Measurements from ENCODE around the gene FAM222B.
A peak's percentile ranks its signal among the peaks of the same experiment; 100 is the strongest.

The FAM222B gene

GRCh38 chr17:28885363-28885762 is 42.8 kb upstream of the FAM222B start:
- ChIA-PET POLR2A (interaction anchor here (1.0 kb wide), 1 partner anchor 11 kb away, joined by 3 read pairs; no protein-coding TSS in a partner anchor), CTCF (no interaction called here)
- H3K9me3 ChIP-seq (ENCODE audit: control insufficient read depth, insufficient read depth, low read depth, low read length), result no peaks in the 10 kb centered on the region
- H3K36me3 ChIP-seq (ENCODE audit: control insufficient read depth in 2 of 2, insufficient read depth in 1 of 2, low read length in 2 of 2), result peaks cover 4 to 75% of the 10 kb centered on the region in 2 experiments; a peak in 2 of 3 replicates
- 0 out of 2 replicates have a peak overlapping the region, but pooled peaks have one; percentile 14 for H3K27ac ChIP-seq (ENCODE audit: extremely low read depth, low read depth, low read length)
- no peak overlapping the region for H3K4me3 ChIP-seq (ENCODE audit: low read depth, low read length)
- no peaks in the 10 kb centered on the region for H3K4me1 ChIP-seq (ENCODE audit: control insufficient read depth, insufficient read depth, low read length)
- TF ChIP-seq ZNF658 (tag by site-specific recombination; IDR thresholded peaks at IDR 0.05), result no peak
- TF ChIP-seq WT1 (tag by site-specific recombination; IDR thresholded peaks at IDR 0.05), result no peak
- TF ChIP-seq ZNF791 (tag by site-specific recombination; IDR thresholded peaks at IDR 0.05), result no peak
- no peak for TF ChIP-seq ZNF157 (tag by site-specific recombination; IDR thresholded peaks at IDR 0.05)
- no peak for TF ChIP-seq GLIS2 (tag by site-specific recombination; IDR thresholded peaks at IDR 0.05)
- TF ChIP-seq GLIS1 (tag by site-specific recombination; IDR thresholded peaks at IDR 0.05), result no peak
- no peak for TF ChIP-seq ZFP3 (tag by site-specific recombination; IDR thresholded peaks at IDR 0.05; ENCODE audit: low read depth)
- TF ChIP-seq KLF8 (tag by site-specific recombination; IDR thresholded peaks at IDR 0.05), result no peak
- TF ChIP-seq ZXDB (tag by site-specific recombination; IDR thresholded peaks at IDR 0.05), result no peak
- TF ChIP-seq ZNF670 (tag by site-specific recombination; IDR thresholded peaks at IDR 0.05; ENCODE audit: low read depth), result no peak
- no peak for TF ChIP-seq ZNF707 (tag by site-specific recombination; IDR thresholded peaks at IDR 0.05)
- no peak for TF ChIP-seq ZNF785 (tag by site-specific recombination; IDR thresholded peaks at IDR 0.05)
- no peak for TF ChIP-seq HOXD13 (CRISPR knock-in tag; IDR thresholded peaks at IDR 0.05; ENCODE audit: borderline replicate concordance)
- TF ChIP-seq, protein P1, sequence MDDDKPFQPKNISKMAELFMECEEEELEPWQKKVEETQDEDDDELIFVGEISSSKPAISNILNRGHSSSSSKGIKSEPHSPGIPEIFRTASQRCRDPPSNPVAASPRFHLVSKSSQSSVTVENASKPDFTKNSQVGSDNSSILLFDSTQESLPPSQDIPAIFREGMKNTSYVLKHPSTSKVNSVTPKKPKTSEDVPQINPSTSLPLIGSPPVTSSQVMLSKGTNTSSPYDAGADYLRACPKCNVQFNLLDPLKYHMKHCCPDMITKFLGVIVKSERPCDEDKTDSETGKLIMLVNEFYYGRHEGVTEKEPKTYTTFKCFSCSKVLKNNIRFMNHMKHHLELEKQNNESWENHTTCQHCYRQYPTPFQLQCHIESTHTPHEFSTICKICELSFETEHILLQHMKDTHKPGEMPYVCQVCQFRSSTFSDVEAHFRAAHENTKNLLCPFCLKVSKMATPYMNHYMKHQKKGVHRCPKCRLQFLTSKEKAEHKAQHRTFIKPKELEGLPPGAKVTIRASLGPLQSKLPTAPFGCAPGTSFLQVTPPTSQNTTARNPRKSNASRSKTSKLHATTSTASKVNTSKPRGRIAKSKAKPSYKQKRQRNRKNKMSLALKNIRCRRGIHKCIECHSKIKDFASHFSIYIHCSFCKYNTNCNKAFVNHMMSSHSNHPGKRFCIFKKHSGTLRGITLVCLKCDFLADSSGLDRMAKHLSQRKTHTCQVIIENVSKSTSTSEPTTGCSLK (tag by site-specific recombination; IDR thresholded peaks at IDR 0.05), result no peak
- no peak for TF ChIP-seq ZNF561 (tag by site-specific recombination; IDR thresholded peaks at IDR 0.05; ENCODE audit: borderline replicate concordance)

DNA sequence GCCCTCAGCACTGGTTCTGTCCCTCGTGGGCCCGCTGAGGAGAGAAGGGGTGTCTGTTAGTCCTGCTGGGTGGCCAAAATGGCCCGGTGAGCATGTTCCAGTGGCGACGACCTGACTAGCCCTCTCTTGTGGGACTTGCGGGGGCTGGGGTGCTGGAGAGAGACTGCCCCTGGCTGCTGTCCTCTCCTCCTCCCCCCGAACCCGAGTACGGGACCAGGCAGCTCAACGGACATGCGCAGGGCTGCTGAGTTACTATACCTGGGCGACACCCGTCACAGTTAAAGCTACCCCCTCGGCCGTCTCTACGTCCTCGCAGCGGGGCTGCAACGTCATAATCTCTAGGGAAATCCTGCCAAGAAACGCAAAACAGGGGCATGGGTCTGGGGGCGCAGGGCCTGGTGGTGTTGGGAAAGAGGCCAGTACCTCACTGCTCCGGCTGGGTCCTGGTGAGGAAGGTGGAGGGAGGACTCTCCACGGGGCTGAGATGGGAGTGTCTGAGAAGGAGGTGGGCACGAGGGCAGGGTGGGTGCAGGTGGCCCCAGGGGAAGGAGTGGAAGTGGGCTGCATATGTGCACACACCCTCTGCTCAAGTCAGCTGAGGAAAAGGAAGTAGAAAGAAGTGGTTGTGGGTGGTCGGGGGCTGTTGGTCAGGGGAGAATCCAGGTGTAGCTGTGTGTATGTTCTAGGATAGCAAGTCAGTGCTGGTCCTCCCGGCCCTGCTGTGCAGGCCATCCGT is 41.5 kb upstream of the FAM222B start:
- CTCF ChIA-PET, result interaction anchor here (0.7 kb wide), 2 partner anchors 27 to 258 kb away, joined by 4 read pairs; no protein-coding TSS in a partner anchor
- Histone ChIP-seq H3K4me3 (ENCODE audit: low read depth, low read length) (no peak overlapping the region), H3K36me3 (ENCODE audit: control insufficient read depth in 2 of 2, insufficient read depth in 1 of 2, low read length in 2 of 2) (peaks cover 8 to 87% of the 10 kb centered on the region in 2 experiments; a peak in 2 of 3 replicates), H3K9me3 (ENCODE audit: control insufficient read depth, insufficient read depth, low read depth, low read length) (no peaks in the 10 kb centered on the region), H3K27ac (ENCODE audit: extremely low read depth, low read depth, low read length) (no peak overlapping the region), H3K4me1 (ENCODE audit: control insufficient read depth, insufficient read depth, low read length) (no peaks in the 10 kb centered on the region)
- POLR2A ChIA-PET, result interaction anchor here (0.5 kb wide), 1 partner anchor 72 kb away, joined by 3 read pairs; no protein-coding TSS in a partner anchor
- no peak for TF ChIP-seq ZNF18 (tag by site-specific recombination; IDR thresholded peaks at IDR 0.05)
- no peak for TF ChIP-seq ZNF223 (tag by site-specific recombination; IDR thresholded peaks at IDR 0.05)
- no peak for TF ChIP-seq PRDM4 (tag by site-specific recombination; IDR thresholded peaks at IDR 0.05)
- no peak for TF ChIP-seq ZNF639 (tag by site-specific recombination; IDR thresholded peaks at IDR 0.05)
- no peak for TF ChIP-seq ZNF791 (tag by site-specific recombination; IDR thresholded peaks at IDR 0.05)
- TF ChIP-seq ZNF404 (tag by site-specific recombination; IDR thresholded peaks at IDR 0.05), result no peak
- TF ChIP-seq PRDM1 (tag by site-specific recombination; IDR thresholded peaks at IDR 0.05), result no peak
- no peak for TF ChIP-seq WT1 (tag by site-specific recombination; IDR thresholded peaks at IDR 0.05)
- TF ChIP-seq, protein P2, sequence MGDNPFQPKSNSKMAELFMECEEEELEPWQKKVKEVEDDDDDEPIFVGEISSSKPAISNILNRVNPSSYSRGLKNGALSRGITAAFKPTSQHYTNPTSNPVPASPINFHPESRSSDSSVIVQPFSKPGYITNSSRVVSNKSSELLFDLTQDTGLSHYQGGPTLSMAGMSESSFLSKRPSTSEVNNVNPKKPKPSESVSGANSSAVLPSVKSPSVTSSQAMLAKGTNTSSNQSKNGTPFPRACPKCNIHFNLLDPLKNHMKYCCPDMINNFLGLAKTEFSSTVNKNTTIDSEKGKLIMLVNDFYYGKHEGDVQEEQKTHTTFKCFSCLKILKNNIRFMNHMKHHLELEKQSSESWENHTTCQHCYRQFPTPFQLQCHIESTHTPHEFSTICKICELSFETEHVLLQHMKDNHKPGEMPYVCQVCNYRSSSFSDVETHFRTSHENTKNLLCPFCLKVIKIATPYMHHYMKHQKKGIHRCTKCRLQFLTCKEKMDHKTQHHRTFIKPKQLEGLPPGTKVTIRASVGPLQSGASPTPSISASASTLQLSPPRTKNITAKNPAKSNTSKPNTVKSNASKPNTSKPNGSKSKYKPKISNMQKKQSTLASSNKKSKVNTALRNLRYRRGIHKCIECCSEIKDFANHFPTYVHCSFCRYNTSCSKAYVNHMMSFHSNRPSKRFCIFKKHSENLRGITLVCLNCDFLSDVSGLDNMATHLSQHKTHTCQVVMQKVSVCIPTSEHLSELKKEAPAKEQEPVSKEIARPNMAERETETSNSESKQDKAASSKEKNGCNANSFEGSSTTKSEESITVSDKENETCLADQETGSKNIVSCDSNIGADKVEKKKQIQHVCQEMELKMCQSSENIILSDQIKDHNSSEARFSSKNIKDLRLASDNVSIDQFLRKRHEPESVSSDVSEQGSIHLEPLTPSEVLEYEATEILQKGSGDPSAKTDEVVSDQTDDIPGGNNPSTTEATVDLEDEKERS (tag by site-specific recombination; IDR thresholded peaks at IDR 0.05), result no peak
- TF ChIP-seq ZNF624 (tag by site-specific recombination; IDR thresholded peaks at IDR 0.05), result no peak
- no peak for TF ChIP-seq ZNF391 (tag by site-specific recombination; IDR thresholded peaks at IDR 0.05; ENCODE audit: borderline replicate concordance, low read depth)

All from HEK293 (cell line).